Neural crest cell (in vitro differentiated cells): ENCODE data around the gene ARHGEF25. TPM values are rescaled to one million over a fixed set of nuclear protein-coding genes. Genes with fewer than 3 reads are reported as not detected.

Experiments
- DNase-seq: peaks from one replicate; pipeline ENCODE4 v3.0.0; 2021; ENCODE audit warnings: low read depth, mixed read lengths, low spot score
- H3K27ac Mint-ChIP-seq: one replicate; pipeline ENCODE4 v1.8.0; 2021; ENCODE audit warnings: mild to moderate bottlenecking, mixed read lengths; ENCODE audit not compliant: unreplicated experiment
- H3K27me3 Mint-ChIP-seq: 2 replicates; pipeline ENCODE4 v1.8.0; 2021; ENCODE audit warnings: low read depth, mild to moderate bottlenecking, mixed read lengths
- H3K36me3 Mint-ChIP-seq: 2 replicates; pipeline ENCODE4 v1.8.0; 2021; ENCODE audit warnings: low read depth, mild to moderate bottlenecking, mixed read lengths
- H3K4me1 Mint-ChIP-seq: 2 replicates; pipeline ENCODE4 v1.8.0; 2021; ENCODE audit warnings: mixed read lengths
- H3K4me3 Mint-ChIP-seq: one replicate; pipeline ENCODE4 v1.8.0; 2021; ENCODE audit warnings: mild to moderate bottlenecking, mixed read lengths
- H3K9me3 Mint-ChIP-seq: 2 replicates; pipeline ENCODE4 v1.8.0; 2021; ENCODE audit warnings: mixed read lengths
- CTCF ChIP-seq: fragments of 200-600 bp; sonication (generic); conservative IDR thresholded peaks from 2 replicates; pipeline ENCODE4 v1.5.0; 2021; ENCODE audit warnings: antibody characterized with exemption, mild to moderate bottlenecking
- total RNA-seq: library from RNA; stranded (reverse); gene quantifications from 2 replicates; pipeline ENCODE4 v1.2.1, GENCODE V29; 2021

ARHGEF25 gene
- total RNA-seq, 1 donor from 2014 or later, result 43.8 TPM

- H3K4me1 Mint-ChIP-seq, result no peaks in the 10 kb centered on the region
- H3K9me3 Mint-ChIP-seq, result no peaks in the 10 kb centered on the region
- H3K27ac Mint-ChIP-seq, result peak overlapping the region; percentile 46
- H3K36me3 Mint-ChIP-seq, result peaks cover 3% of the 10 kb centered on the region
- DNase-seq, result no peak
- H3K4me3 Mint-ChIP-seq, result no peak overlapping the region
- no peaks in the 10 kb centered on the region for H3K27me3 Mint-ChIP-seq
- no peak for TF ChIP-seq CTCF
Observed at GRCh38 chr12:57571926-57572762, 39.1 kb upstream of the ARHGEF25 start.

GRCh38 chr12:57574795-57575194 lies 36.4 kb upstream of the ARHGEF25 start:
- DNase-seq, result no peak
- Mint-ChIP-seq H3K27ac (no peak overlapping the region), H3K9me3 (no peaks in the 10 kb centered on the region), H3K27me3 (no peaks in the 10 kb centered on the region), H3K4me3 (no peak overlapping the region), H3K4me1 (no peaks in the 10 kb centered on the region), H3K36me3 (no peaks in the 10 kb centered on the region)
- TF ChIP-seq CTCF, result no peak

- Mint-ChIP-seq H3K27ac (no peak overlapping the region), H3K4me3 (no peak overlapping the region), H3K4me1 (no peaks in the 10 kb centered on the region), H3K27me3 (no peaks in the 10 kb centered on the region), H3K9me3 (no peaks in the 10 kb centered on the region), H3K36me3 (no peaks in the 10 kb centered on the region)
- no peak for DNase-seq
- no peak for TF ChIP-seq CTCF
Observed at GRCh38 chr12:57575771-57576612, 35.2 kb upstream of the ARHGEF25 start.

GRCh38 chr12:57576613-57577160 lies 34.5 kb upstream of the ARHGEF25 start:
- H3K36me3 Mint-ChIP-seq, result no peaks in the 10 kb centered on the region
- H3K4me3 Mint-ChIP-seq, result no peak overlapping the region
- no peaks in the 10 kb centered on the region for H3K9me3 Mint-ChIP-seq
- H3K27ac Mint-ChIP-seq, result no peak overlapping the region
- H3K27me3 Mint-ChIP-seq, result no peaks in the 10 kb centered on the region
- no peak for TF ChIP-seq CTCF
- H3K4me1 Mint-ChIP-seq, result no peaks in the 10 kb centered on the region
- no peak for DNase-seq

GRCh38 chr12:57577981-57578758 lies 33.1 kb upstream of the ARHGEF25 start:
- Mint-ChIP-seq H3K4me3 (no peak overlapping the region), H3K27me3 (no peaks in the 10 kb centered on the region), H3K27ac (no peak overlapping the region), H3K4me1 (no peaks in the 10 kb centered on the region), H3K9me3 (no peaks in the 10 kb centered on the region), H3K36me3 (no peaks in the 10 kb centered on the region)
- no peak for TF ChIP-seq CTCF
- DNase-seq, result no peak
